Fibroblast of mammary gland (primary cell): Measurements from ENCODE around the gene SMIM13.

Experiments
- DNase-seq: peaks from one replicate; pipeline ENCODE4 v3.0.0-alpha.2; 2010; ENCODE audit warnings: low read depth
- H3K4me3 ChIP-seq: 2 replicates; pipeline ENCODE4 v1.5.1; 2011; ENCODE audit warnings: low read depth, mild to moderate bottlenecking, low read length, moderate library complexity; ENCODE audit not compliant: control insufficient read depth
- CTCF ChIP-seq: conservative IDR thresholded peaks from 2 replicates; pipeline ENCODE4 v1.5.1; 2011; ENCODE audit warnings: low read depth, low read length, inconsistent platforms; ENCODE audit not compliant: control insufficient read depth, insufficient read depth

Gene SMIM13

DNA sequence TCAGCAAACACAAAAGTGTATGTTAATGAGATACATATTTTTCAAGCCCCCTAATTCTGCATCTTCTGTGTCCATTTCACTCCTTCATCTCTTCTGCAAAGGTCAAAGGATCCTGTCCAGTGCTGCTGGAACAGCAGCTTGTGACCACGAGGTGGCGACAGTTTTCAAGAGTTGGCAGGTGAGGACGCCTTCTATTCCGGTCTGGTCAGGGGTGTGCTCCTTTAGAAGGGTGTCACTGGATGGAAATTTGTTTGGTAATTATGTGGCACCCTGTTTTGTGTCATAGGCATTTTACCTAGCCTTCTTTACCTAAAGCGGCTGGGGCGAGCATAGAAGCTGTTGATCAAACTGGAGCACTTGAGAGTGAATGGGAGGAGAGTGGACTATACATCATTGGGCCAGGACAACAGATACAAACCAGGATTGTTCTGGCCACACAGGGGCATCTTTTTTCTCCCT, 50.8 kb downstream of the SMIM13 start:
- peak; percentile 98 for TF ChIP-seq CTCF
- DNase-seq = peak; percentile 75
- no peak overlapping the region for H3K4me3 ChIP-seq

DNA sequence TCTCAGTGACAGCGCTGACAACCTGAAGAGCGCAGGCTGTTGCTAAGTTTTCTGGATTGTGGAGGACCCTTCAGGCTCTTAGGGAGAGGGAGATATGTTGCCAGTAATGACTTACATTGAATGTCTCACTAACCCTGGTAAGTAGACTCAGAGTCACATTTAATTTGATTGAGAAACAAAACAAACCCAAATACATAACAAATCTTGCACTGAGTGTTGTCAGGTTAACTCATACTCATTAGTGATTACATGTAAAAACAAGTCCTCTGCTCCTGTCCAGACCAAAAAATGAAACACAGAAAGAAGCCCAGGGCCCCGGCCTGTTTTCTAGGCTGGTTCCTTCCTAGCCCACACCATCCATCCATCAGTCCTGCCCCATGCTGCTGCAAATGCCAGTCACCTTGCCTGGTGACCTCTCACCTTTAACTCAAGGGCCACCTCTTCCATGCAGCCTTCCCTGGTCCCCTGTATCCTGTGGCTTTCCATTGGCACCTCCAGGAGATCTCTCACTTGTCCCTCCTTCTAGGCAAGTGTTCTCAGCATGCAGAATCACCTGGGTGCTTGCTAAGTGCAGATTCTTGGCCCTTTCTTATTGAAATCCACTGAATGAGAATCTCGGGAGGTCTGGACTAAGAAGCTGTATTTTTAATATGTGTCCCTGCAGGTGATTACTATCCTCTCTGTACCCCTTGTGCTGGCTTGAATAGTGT, 52.6 kb downstream of the SMIM13 start:
- no peak for DNase-seq
- no peak overlapping the region for H3K4me3 ChIP-seq
- TF ChIP-seq CTCF = no peak

DNA sequence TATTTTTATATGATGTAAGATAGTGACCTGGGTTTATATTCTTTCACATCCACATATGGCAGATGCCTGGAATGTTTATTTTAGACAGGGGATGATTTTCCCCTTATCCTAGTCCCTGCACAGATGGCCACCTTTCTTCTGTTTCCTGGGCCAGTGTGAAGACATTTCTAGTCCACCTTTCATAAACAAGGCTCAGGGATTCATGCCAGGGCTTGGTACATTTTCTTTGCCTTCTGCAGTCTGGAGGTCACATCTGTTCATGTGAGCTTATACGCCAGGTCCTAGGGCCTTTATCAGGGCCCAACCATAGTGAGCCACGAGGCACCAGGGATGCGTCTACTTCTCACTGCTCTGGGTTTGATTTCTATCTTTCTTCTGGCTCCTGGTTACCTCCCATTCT, 55.9 kb downstream of the SMIM13 start:
- no peak for TF ChIP-seq CTCF
- DNase-seq = no peak
- H3K4me3 ChIP-seq = no peak overlapping the region

- DNase-seq = no peak
- no peak overlapping the region for H3K4me3 ChIP-seq
- no peak for TF ChIP-seq CTCF
These were observed 57.9 kb downstream of the SMIM13 start for GRCh38 chr6:11151488-11151887.

DNA sequence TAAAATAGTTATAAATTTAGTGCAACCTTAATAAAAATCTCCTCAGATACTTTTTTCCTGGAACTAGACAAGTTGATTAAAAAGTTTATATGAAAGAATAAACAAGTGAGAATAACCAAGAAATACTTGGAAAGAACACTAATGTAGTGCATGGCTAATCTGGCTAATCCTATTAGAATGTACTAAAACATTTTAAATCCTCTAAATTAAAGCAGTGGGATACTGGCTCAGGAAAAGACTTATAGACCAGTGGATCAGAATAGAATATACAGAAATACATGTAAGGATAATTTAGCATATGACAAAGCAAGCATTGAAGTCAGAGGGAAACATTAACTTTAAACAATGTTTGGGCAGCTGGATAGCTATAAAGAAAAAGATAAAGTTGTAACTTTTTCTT, 58.9 kb downstream of the SMIM13 start:
- TF ChIP-seq CTCF = no peak
- DNase-seq = no peak
- no peak overlapping the region for H3K4me3 ChIP-seq

- no peak overlapping the region for H3K4me3 ChIP-seq
- no peak for TF ChIP-seq CTCF
These were observed 59.8 kb downstream of the SMIM13 start for GRCh38 chr6:11153447-11153846.

More at GRCh38 chr6:11153447-11153846, 59.8 kb downstream of the SMIM13 start:
- no peak for DNase-seq
